DOHH2 (cell line): ENCODE results near the gene ZNF593OS.

Experiments used
- EZH2phosphoT487 ChIP-seq: fragments of 200-600 bp; sonication (generic); IDR thresholded peaks from 2 replicates; pipeline ENCODE4 v1.6.1; 2017; ENCODE audit warnings: borderline replicate concordance, mild to moderate bottlenecking, antibody characterized with exemption, low read length, moderate library complexity, mixed read lengths
- TF ChIP-seq, protein P1 (sequence below): fragments of 200-600 bp; sonication (generic); IDR thresholded peaks from one replicate; pipeline ENCODE4 v1.5.1; 2014; ENCODE audit warnings: antibody characterized with exemption, mild to moderate bottlenecking, low read depth, low read length; ENCODE audit not compliant: poor library complexity, severe bottlenecking

- TF ChIP-seq, protein P1, sequence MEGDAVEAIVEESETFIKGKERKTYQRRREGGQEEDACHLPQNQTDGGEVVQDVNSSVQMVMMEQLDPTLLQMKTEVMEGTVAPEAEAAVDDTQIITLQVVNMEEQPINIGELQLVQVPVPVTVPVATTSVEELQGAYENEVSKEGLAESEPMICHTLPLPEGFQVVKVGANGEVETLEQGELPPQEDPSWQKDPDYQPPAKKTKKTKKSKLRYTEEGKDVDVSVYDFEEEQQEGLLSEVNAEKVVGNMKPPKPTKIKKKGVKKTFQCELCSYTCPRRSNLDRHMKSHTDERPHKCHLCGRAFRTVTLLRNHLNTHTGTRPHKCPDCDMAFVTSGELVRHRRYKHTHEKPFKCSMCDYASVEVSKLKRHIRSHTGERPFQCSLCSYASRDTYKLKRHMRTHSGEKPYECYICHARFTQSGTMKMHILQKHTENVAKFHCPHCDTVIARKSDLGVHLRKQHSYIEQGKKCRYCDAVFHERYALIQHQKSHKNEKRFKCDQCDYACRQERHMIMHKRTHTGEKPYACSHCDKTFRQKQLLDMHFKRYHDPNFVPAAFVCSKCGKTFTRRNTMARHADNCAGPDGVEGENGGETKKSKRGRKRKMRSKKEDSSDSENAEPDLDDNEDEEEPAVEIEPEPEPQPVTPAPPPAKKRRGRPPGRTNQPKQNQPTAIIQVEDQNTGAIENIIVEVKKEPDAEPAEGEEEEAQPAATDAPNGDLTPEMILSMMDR, result no peak
- TF ChIP-seq EZH2phosphoT487, result no peak
These were observed 43.6 kb upstream of the ZNF593OS start for GRCh38 chr1:26215246-26215645.
